HG02852 (cell line): ENCODE results near the gene CFH.
"Not testable (repeated sequence)": the region's sequence is repeated elsewhere in the genome, so short reads cannot be mapped to it uniquely, and the experiment has no call there.

Experiments
- ATAC-seq: cut with Tn5 transposase; IDR thresholded peaks from one replicate; pipeline ENCODE4 v1.9.1; 2021; ENCODE audit warnings: mild to moderate bottlenecking, moderate library complexity; ENCODE audit not compliant: unreplicated experiment

The CFH gene

GRCh38 chr1:196651637-196652215 is at the start of gene CFH:
Gene CFH (plus strand): TSS chr1:196652043. CDS start chr1:196652118, 75 bp downstream.
- ATAC-seq: no peak

GRCh38 chr1:196603651-196604050 is 48.2 kb upstream of the CFH start:
- ATAC-seq: no peak

DNA sequence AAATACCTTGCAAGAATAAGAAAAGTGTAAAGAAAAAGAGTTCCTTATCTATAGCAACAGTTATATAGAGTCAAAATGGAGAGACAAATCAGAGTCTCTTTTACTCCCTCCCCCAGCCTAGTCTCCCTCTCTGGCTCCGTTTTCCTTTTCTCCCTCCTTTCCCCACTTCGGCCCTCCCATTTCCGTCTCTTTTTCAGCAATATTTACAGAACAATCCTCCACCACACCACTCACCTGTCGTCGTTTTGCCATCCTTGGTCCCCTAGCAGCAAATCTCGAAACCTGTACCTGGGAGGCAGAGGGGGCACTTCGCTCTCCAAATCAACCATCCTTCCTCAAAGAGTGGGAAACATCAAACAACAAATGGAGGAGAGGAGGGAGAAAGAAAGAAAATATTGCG is 43.9 kb upstream of the CFH start:
- ATAC-seq: no peak

DNA sequence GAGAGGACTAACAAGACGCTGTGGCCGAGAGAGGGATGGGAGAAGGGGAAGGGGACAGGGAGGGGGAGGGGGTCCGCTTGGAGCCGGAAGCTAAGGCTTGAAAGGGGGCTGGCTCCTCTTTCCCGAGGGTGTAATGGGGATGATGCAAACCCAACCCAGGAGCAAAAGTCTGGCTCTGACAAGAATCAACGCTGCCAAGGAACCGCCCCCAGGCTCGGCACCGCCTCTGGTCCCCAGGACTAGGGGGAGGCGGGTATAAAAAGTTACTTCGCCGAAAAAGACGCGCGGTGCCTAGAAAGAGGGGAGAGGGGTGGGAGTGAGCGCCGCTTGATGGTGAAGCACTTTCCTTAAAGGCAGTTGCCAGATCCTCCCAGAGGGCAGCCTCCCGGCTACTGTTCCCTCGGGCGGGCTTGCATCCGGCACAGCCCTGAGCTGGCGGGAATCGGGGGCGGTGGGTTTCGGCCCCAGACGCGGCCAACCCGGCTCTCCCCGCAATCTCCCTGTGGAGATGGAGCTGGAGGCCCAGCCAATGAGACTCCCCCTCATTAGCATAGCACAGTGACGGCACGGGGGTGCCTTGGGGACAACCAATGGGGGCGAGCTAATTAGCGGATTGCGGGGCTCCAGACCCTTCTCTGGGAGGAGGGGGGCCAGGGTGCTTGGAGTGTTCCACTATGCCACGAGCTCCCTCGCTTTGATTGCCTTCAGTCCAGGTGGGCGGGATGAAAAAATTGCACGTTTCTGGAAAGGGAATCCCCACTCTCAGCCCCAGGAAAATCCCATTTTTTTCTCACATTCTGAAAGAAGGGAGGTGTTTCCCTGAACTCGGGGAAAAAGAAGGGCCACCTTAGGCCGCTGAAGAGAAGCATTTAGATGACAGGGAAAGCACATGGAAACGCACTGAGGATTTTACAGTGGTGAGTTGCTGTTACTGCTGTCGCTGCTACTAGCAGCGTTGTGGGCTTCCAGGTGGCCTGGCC is 43.2 kb upstream of the CFH start, which contains the start of gene KCNT2:
Gene KCNT2, minus strand, starts transcription at position 51 of the 980 bp plus-strand sequence. CDS start 131 bp downstream, outside the sequence.
- ATAC-seq: peak; percentile 50

GRCh38 chr1:196609370-196609737 is 42.5 kb upstream of the CFH start:
- no peak for ATAC-seq

DNA sequence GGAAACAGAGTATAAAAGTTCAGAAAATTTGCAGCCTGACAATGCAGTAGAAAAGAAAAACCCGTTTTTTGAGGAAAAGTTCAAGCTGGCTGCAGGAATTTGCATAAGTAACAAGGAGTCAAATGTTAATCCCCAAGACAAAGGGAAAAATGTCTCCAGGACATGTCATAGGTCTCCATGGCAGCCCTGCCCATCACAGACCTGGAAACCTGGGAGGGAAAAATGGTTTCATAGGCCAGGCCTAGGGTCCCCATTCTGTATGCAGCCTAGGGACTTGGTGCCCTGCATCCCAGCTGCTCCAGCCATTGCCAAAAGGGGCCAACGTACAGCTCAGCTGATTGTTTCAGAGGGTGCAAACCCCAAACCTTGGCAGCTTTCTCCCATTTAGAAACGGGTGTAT is 40.0 kb upstream of the CFH start:
- no peak for ATAC-seq

DNA sequence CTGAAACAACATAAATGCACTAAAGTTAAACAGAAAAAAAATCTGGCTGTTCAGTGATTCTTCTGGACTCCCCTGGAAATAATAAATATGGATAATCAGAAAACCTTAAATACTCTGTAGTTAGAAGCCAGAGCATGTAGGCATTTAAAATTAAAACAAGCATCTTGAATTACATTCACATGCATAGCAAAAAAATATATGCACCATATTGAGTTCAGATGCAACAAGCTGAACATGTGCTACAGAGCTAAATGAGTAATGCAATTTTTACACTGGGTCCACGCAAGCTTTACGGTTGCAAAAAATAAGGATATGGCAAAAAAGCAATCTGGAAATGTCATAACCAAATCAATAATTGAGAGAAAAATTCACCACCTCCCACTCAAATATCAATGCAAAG is 32.1 kb upstream of the CFH start:
- ATAC-seq: no peak

DNA sequence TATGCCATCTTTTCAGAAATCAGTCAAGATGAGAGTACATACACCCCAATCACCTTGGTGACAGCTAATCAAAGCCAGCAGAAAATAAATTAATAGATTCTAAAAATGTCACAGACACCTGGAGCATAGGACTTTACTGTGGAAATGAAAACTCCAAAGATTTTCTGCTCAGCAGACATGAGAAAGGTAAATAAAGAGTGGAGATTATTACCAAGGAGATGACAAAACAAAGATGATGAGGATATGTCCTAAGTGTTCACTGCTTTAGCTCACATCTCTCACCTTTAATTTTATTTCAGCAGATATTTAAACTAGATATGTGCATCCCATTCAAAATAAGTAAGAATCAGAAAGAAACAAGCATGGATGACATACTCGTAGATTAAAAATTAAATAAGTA is 28.8 kb upstream of the CFH start:
- no peak for ATAC-seq

DNA sequence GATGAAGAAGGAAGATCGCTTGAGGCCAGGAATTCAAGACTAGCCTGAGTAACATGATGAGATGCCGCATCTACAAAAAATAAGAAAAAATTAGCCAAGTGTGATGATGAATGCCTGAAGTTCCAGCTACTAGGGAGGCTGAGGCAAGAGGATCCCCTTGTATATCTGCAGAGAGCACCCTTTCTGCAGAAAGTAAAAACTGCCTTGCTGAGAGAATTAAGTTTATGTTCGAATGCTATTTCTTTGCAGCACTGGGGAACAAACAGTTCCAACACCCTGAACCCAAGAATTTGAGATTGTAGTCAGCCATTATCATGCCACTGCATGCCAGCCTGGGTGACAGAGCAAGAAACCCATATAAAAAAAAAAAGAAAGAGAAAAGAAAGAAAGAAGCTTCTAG is 23.0 kb upstream of the CFH start:
- ATAC-seq: no peak

GRCh38 chr1:196637606-196638005 is 14.2 kb upstream of the CFH start:
- no peak for ATAC-seq

DNA sequence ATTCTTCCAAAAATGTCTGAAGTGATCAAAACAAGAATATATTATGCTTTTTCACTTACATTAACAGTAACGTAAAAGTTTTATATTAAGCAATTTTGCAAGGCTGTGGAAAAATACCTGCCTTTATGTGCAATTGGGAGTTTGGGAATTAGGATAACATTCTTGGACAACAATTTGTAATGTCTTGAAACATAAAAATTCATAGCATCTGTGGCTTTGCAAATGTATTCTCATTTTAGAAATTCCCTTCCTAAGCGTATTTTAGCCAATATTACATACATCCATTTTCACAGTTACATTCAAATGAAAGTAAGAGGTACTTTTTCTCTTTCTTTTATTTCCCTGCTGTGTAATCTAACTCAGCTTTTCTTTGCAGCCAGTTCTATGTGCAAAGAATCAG is 13.4 kb upstream of the CFH start:
- ATAC-seq: no peak

GRCh38 chr1:196639291-196639690 is 12.6 kb upstream of the CFH start:
- not testable (repeated sequence) for ATAC-seq

- ATAC-seq: no peak
These were observed 10.9 kb upstream of the CFH start for GRCh38 chr1:196640976-196641375.

- ATAC-seq: no peak
These were observed 1.9 kb upstream of the CFH start for GRCh38 chr1:196649990-196650389.

DNA sequence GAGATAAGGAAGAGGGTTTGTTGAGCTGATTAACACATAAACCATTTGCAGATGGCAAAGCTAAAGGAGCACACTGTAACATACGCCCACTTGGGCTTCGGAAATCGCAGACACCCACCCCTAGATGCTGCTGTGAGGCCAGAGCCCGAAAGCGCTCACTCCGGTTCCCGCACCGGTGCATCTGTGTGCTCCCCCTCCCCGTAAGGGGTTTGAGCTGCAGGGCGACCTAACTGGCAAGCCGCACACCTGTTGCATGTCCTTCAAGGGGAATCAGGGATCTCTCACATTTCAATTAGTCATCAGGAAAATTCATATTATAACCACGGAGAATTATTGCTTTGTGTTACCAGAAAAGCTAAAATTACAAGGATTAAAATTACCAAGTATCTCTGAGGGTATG is 1.4 kb upstream of the CFH start:
- no peak for ATAC-seq

GRCh38 chr1:196651079-196651478 is 764 bp upstream of the CFH start:
- no peak for ATAC-seq

- no peak for ATAC-seq
These were observed 2.4 kb downstream of the CFH start for GRCh38 chr1:196654271-196654670.

- ATAC-seq: no peak
These were observed 3.2 kb downstream of the CFH start for GRCh38 chr1:196655071-196655470.

DNA sequence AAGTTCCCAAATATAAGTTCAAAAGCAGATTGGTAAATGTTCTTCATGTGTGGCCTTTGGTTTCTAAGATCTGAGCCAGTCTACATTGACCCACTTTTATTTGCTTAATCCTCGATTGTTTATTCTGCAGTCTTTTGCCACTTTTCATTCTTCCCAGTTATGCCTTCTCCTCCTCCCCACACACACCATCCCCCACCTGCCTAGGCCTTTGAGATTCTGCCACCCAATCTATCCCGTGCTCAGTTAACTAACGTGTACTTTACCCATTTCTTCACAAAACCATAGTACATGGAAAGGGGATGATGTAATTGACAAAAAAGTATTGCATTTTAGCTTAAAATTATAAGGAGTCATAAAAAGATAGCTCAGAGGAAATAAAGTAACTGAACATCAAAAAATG is 3.7 kb downstream of the CFH start:
- ATAC-seq: no peak

- ATAC-seq: no peak
These were observed 7.6 kb downstream of the CFH start for GRCh38 chr1:196659471-196659870.

GRCh38 chr1:196660272-196660671 is 8.4 kb downstream of the CFH start:
- ATAC-seq: no peak

DNA sequence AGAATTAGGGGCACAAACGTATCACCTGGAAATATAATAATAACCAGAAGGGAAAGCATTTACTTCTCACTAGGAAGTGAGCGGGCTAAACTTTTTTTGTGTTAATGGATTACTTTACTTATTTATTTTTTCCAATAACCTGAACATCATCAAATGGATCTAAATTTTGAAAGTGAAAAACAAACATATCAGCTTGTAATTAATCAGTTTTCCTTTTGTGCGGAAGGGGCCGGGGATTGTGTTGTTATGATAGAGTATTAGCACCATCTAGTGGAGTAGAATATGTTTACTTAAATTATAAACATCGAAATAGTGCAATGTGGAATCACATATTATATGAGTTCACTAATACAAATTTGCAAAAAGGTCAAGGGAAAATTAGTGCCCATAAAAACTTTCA is 9.0 kb downstream of the CFH start:
- ATAC-seq: peak; percentile 70
